HepG2 (cell line): ENCODE results near the gene ALG14. TPM values are rescaled to one million over a fixed set of nuclear protein-coding genes. Genes with fewer than 3 reads are reported as not detected.

ENCODE experiments used
- ATAC-seq: fragments of 200-7000 bp; cut with Tn5 transposase; 3 replicates; pipeline ENCODE4 v1.9.1; 2020; ENCODE audit warnings: mild to moderate bottlenecking, moderate library complexity
- BruUV-seq: library from RNA; stranded (reverse); fragments of 400-500 nt; replicated peaks from 2 replicates; lab custom pipeline; 2021; lab: Mats Ljungman, UMichigan
- CTCF ChIA-PET: fragments of 300-600 bp; formaldehyde crosslinking; extraction: SDS; loops from one replicate; lab custom pipeline; 2021; ENCODE audit warnings: low total read pairs, inconsistent platforms, low intra/inter-chr PET ratio; lab: Yijun Ruan, JAX
- POLR2A ChIA-PET: fragments of 350-600 bp; sonication (Branson Sonifier 250); formaldehyde crosslinking; loops from one replicate; lab custom pipeline; 2020; ENCODE audit warnings: antibody characterized with exemption, inconsistent platforms; lab: Yijun Ruan, JAX
- DNase-seq: peaks from one replicate; pipeline ENCODE4 v3.0.0-alpha.2; 2015; ENCODE audit warnings: low spot score
- FAIRE-seq: peaks from 3 replicates; lab custom pipeline; 2011; peaks lifted over from hg19 to GRCh38; lab: Jason Lieb, UNC
- H2AFZ ChIP-seq: one replicate; pipeline ENCODE4 v1.6.1; 2011; ENCODE audit warnings: low read length, inconsistent platforms
- H3K27ac ChIP-seq: fragments of 300-600 bp; 3 replicates; pipeline ENCODE4 v1.8.0; 2011; ENCODE audit warnings: mixed run types, mild to moderate bottlenecking, mixed read lengths, low read length, inconsistent platforms; ENCODE audit not compliant: insufficient read depth; ENCODE audit errors: extremely low read length
- H3K27me3 ChIP-seq, 2 experiments: fragments of 200-600 bp in 1 of 2; 2 replicates in 1 of 2; 3 replicates in 1 of 2; pipeline versions ENCODE4 v1.6.0 to v1.8.0; 2011; ENCODE audit warnings: low read length in 2 of 2, mild to moderate bottlenecking in 2 of 2, moderate library complexity in 2 of 2, inconsistent platforms in 1 of 2; ENCODE audit not compliant: insufficient read depth in 2 of 2, control insufficient read depth in 1 of 2
- H3K36me3 ChIP-seq, 2 experiments: fragments of 200-600 bp in 1 of 2; replicated peaks in 1 of 2; 2 replicates in 1 of 2; 3 replicates in 1 of 2; pipeline versions ENCODE4 v1.5.1 to v1.8.0; 2011; ENCODE audit warnings: low read length in 2 of 2, inconsistent platforms in 1 of 2; ENCODE audit not compliant: insufficient read depth in 2 of 2, control insufficient read depth in 1 of 2
- H3K4me1 ChIP-seq: 2 replicates; pipeline ENCODE4 v1.5.1; 2012; ENCODE audit warnings: low read length, inconsistent platforms; ENCODE audit not compliant: insufficient read depth
- H3K4me2 ChIP-seq: 2 replicates; pipeline ENCODE4 v1.6.0; 2011; ENCODE audit warnings: low read depth, low read length, inconsistent platforms
- H3K4me3 ChIP-seq, 3 experiments: fragments of 200-600 bp in 1 of 3; sonication (generic), shearing (Covaris generic) in 1 of 3; replicated peaks in 1 of 3; 2 replicates each; pipeline ENCODE4 v1.5.1; 2011 to 2016; ENCODE audit warnings: low read length in 3 of 3, inconsistent platforms in 2 of 3, low read depth in 2 of 3, mild to moderate bottlenecking in 2 of 3, control low read depth in 1 of 3, mixed read lengths in 1 of 3; ENCODE audit not compliant: insufficient read depth in 1 of 3
- H3K79me2 ChIP-seq: one replicate; pipeline ENCODE4 v1.6.1; 2011; ENCODE audit warnings: low read length, inconsistent platforms; ENCODE audit not compliant: insufficient read depth
- H3K9ac ChIP-seq: 2 replicates; pipeline ENCODE4 v1.6.0; 2011; ENCODE audit warnings: mild to moderate bottlenecking, low read depth, low read length, inconsistent platforms; ENCODE audit not compliant: insufficient read depth
- H3K9me3 ChIP-seq: 2 replicates; pipeline ENCODE4 v1.5.1; 2012; ENCODE audit warnings: mild to moderate bottlenecking, low read length
- H4K20me1 ChIP-seq: 2 replicates; pipeline ENCODE4 v1.6.0; 2011; ENCODE audit warnings: inconsistent platforms, mild to moderate bottlenecking, low read length, moderate library complexity; ENCODE audit not compliant: insufficient read depth
- ATF7 ChIP-seq, 2 experiments: fragments of 450-650 bp in 1 of 2; sonication (generic) in 1 of 2; formaldehyde crosslinking in 1 of 2; IDR thresholded peaks; 2 replicates each; pipeline versions ENCODE4 v1.4.0 to v1.6.1; 2016 to 2020; ENCODE audit warnings: antibody characterized with exemption in 1 of 2, mild to moderate bottlenecking in 1 of 2, missing genetic modification reagents in 1 of 2
- FOXP4 ChIP-seq: sonication (generic); formaldehyde crosslinking; IDR thresholded peaks from 2 replicates; pipeline ENCODE4 v1.4.0; 2020; ENCODE audit warnings: missing genetic modification reagents
- GZF1 ChIP-seq: sonication (generic); formaldehyde crosslinking; IDR thresholded peaks from 2 replicates; pipeline ENCODE4 v1.5.1; 2020; ENCODE audit warnings: mild to moderate bottlenecking, missing genetic modification reagents
- ISL2 ChIP-seq: sonication (generic); formaldehyde crosslinking; IDR thresholded peaks from 2 replicates; pipeline ENCODE4 v1.5.0; 2020; ENCODE audit warnings: missing genetic modification reagents
- PHF21A ChIP-seq: sonication (generic); formaldehyde crosslinking; IDR thresholded peaks from 2 replicates; pipeline ENCODE4 v1.5.0; 2020; ENCODE audit warnings: mild to moderate bottlenecking, missing genetic modification reagents
- RFXAP ChIP-seq: sonication (generic); formaldehyde crosslinking; IDR thresholded peaks from 2 replicates; pipeline ENCODE4 v1.4.0; 2020; ENCODE audit warnings: missing genetic modification reagents, borderline replicate concordance
- SATB2 ChIP-seq: sonication (generic); formaldehyde crosslinking; IDR thresholded peaks from 2 replicates; pipeline ENCODE4 v1.5.0; 2020; ENCODE audit warnings: missing genetic modification reagents
- SOX13 ChIP-seq, 3 experiments: fragments of 450-650 bp in 1 of 3; sonication (generic) in 1 of 3; formaldehyde crosslinking in 1 of 3; IDR thresholded peaks in 2 of 3; conservative IDR thresholded peaks in 1 of 3; 2 replicates each; pipeline versions ENCODE4 v1.5.0 to v1.6.1; 2016 to 2020; ENCODE audit warnings: antibody characterized with exemption in 1 of 3, mild to moderate bottlenecking in 1 of 3, missing compliant biosample characterization in 1 of 3, missing genetic modification reagents in 1 of 3, moderate library complexity in 1 of 3
- SOX5 ChIP-seq: IDR thresholded peaks from 2 replicates; pipeline ENCODE4 v1.6.1; 2016; ENCODE audit warnings: borderline replicate concordance
- TFE3 ChIP-seq: IDR thresholded peaks from 2 replicates; pipeline ENCODE4 v1.6.1; 2016
- ZNF232 ChIP-seq: sonication (generic); formaldehyde crosslinking; IDR thresholded peaks from 2 replicates; pipeline ENCODE4 v1.4.0; 2020; ENCODE audit warnings: missing genetic modification reagents, borderline replicate concordance
- ZNF557 ChIP-seq: sonication (generic); formaldehyde crosslinking; IDR thresholded peaks from 2 replicates; pipeline ENCODE4 v1.4.0; 2020; ENCODE audit warnings: missing genetic modification reagents
- ZNF609 ChIP-seq: sonication (generic); formaldehyde crosslinking; IDR thresholded peaks from 2 replicates; pipeline ENCODE4 v1.4.0; 2020; ENCODE audit warnings: mild to moderate bottlenecking, missing genetic modification reagents, borderline replicate concordance
- ZSCAN20 ChIP-seq: sonication (generic); formaldehyde crosslinking; IDR thresholded peaks from 2 replicates; pipeline ENCODE4 v1.4.0; 2020; ENCODE audit warnings: missing genetic modification reagents, mild to moderate bottlenecking, borderline replicate concordance
- WGBS: methylation state at CpG from one replicate; pipeline ENCODE4 v1.1.6; 2017; ENCODE audit warnings: low lambda C conversion rate; 5-methylcytosine and 5-hydroxymethylcytosine counted together
- in situ Hi-C: cut with HindIII; loops from 2 replicates; pipeline ENCODE4 v1.10.0; 2017; ENCODE audit warnings: low pct_unique_long_range_greater_than_20kb; ENCODE audit not compliant: extremely low pct_ligation_motif_present
- intact Hi-C: fragments of 100-400 bp; cut with micrococcal nuclease; formaldehyde crosslinking; loops from one replicate; pipeline ENCODE4 v1.10.0; 2022; ENCODE audit not compliant: unreplicated experiment
- polyA plus RNA-seq, 8 experiments: library from polyadenylated mRNA; depleted of rRNA in 3 of 8; stranded (reverse) in 7 of 8; unstranded in 1 of 8; fragments of >200 nt; fragmentation: Illumina TruSeq in 4 of 8; extraction: Trizol in 4 of 8; gene quantifications; 2 replicates each; pipeline versions ENCODE4 v1.2.1 to v1.2.3, GENCODE V29; 2011 to 2016; ENCODE audit warnings: low read depth in 4 of 8, missing spikeins in 1 of 8, mixed read lengths in 1 of 8; ENCODE audit not compliant: insufficient read depth in 1 of 8
- total RNA-seq, 5 experiments: library from RNA; depleted of rRNA; stranded (reverse); fragments of >200 nt; fragmentation: Illumina TruSeq; extraction: Trizol; gene quantifications; 2 replicates each; pipeline ENCODE4 v1.2.3, GENCODE V29; 2016; ENCODE audit warnings: low read depth in 1 of 5

ALG14 gene
- total and polyA plus RNA-seq, 2 of the 13 experiments (the other 11 are each of a cell fraction or from before 2014, with no cell fraction given): 4.5 to 12.7 TPM

GRCh38 chr1:94925561-94926125 is 147.1 kb downstream of the ALG14 start:
- Histone ChIP-seq H3K4me1 (peaks cover 68% of the 10 kb centered on the region), H3K27me3 (no peaks in the 10 kb centered on the region; a peak in 1 of 5 replicates), H3K9ac (peak overlapping the region; percentile 84), H3K27ac (peak overlapping the region; percentile 95), H3K79me2 (peaks cover 92% of the 10 kb centered on the region), H3K4me2 (peak overlapping the region; percentile 78), H3K36me3 (0 out of 5 replicates have a peak, but pooled peaks cover 0 to 11% of the 10 kb centered on the region in 2 experiments), H4K20me1 (peaks cover 37% of the 10 kb centered on the region), H2AFZ (no peak overlapping the region), H3K9me3 (no peaks in the 10 kb centered on the region), H3K4me3 (peak overlapping the region; percentile 79 to 81 (median 80))
- DNase-seq (peak; percentile 89), FAIRE-seq (peak; percentile 87), ATAC-seq (peak; percentile 51)
- ChIA-PET POLR2A (interaction anchor here (0.9 to 1.5 kb wide), 3 partner anchors 37 to 116 kb away, joined by 3 read pairs; no protein-coding TSS in a partner anchor), CTCF (interaction anchor here (3.5 kb wide), 1 partner anchor 117 kb away, joined by 22 read pairs; no protein-coding TSS in a partner anchor)
- intact Hi-C loops: loop anchor here (2.0 to 5.0 kb wide), 2 partner anchors 37 to 307 kb away; partner anchors contain the start of gene RWDD3
- BruUV-seq: no TSS peak
- in situ Hi-C loops: no loop called here
- WGBS: under 1% methylated on average over 19 of the region's 23 CpGs
- TF ChIP-seq PHF21A (CRISPR knock-in tag): peak; percentile 84
- TF ChIP-seq ZNF609 (CRISPR knock-in tag): no peak
- no peak for TF ChIP-seq GZF1
- peak; percentile 52; the same call in 1 of the 2 replicates for TF ChIP-seq FOXP4
- no peak for TF ChIP-seq TFE3 (CRISPR knock-in tag)
- peak; percentile 23; the same call in 1 of the 2 replicates for TF ChIP-seq RFXAP (CRISPR knock-in tag)
- 0 out of 2 replicates have a peak, but pooled peaks have one; percentile 38 for TF ChIP-seq ZNF232 (CRISPR knock-in tag)
- TF ChIP-seq ZSCAN20 (CRISPR knock-in tag): peak; percentile 19; the same call in 1 of the 2 replicates
- TF ChIP-seq SOX5 (CRISPR knock-in tag): 0 out of 2 replicates have a peak, but pooled peaks have one; percentile 3
- 0 out of 2 replicates have a peak, but pooled peaks have one; percentile 25 for TF ChIP-seq ZNF557 (CRISPR knock-in tag)
- no peak for TF ChIP-seq SOX13 (IDR thresholded peaks at IDR 0.05)
- TF ChIP-seq SOX13 (CRISPR knock-in tag; conservative IDR thresholded peaks at IDR 0.05 in 1 of 2, IDR thresholded peaks at IDR 0.05 in 1 of 2): peak in 1 of 2 experiments; percentile 34; a peak in 2 of 4 replicates
- no peak for TF ChIP-seq ATF7 (IDR thresholded peaks at IDR 0.05)
- peak; percentile 96 for TF ChIP-seq ATF7 (CRISPR knock-in tag; IDR thresholded peaks at IDR 0.05)
- TF ChIP-seq ISL2: 0 out of 2 replicates have a peak, but pooled peaks have one; percentile 56
- TF ChIP-seq SATB2: 0 out of 2 replicates have a peak, but pooled peaks have one; percentile 58
